ENCODE measurements around the gene TET3. TPM values are rescaled to one million over a fixed set of nuclear protein-coding genes. Genes with fewer than 3 reads are reported as not detected.
A peak's percentile ranks its signal among the peaks of the same experiment; 100 is the strongest.

The TET3 gene
- total and polyA plus RNA-seq, 9 of the 15 experiments (the other 6 are each of a cell fraction or from before 2014, with no cell fraction given) = 0.35 to 16.3 (median 5.5) TPM

- TF ChIP-seq ATF7 (IDR thresholded peaks at IDR 0.05) (0 out of 2 replicates have a peak, but pooled peaks have one; percentile 23), EGR1 (conservative IDR thresholded peaks at IDR 0.05) (peak; percentile 64), RAD21 (CRISPR knock-in tag; conservative IDR thresholded peaks at IDR 0.05 in 1 of 2, IDR thresholded peaks at IDR 0.05 in 1 of 2) (no peak), TCF7 (IDR thresholded peaks at IDR 0.05; ENCODE audit: borderline replicate concordance) (no peak), POLR2AphosphoS5 (IDR thresholded peaks at IDR 0.05; ENCODE audit: control insufficient read depth, insufficient read depth, low read depth, low read length) (peak; percentile 90), OTX1 (CRISPR knock-in tag; IDR thresholded peaks at IDR 0.05) (no peak), ZNF23 (CRISPR knock-in tag; IDR thresholded peaks at IDR 0.05) (no peak), MNT (conservative IDR thresholded peaks at IDR 0.05) (peak in 1 of 2 experiments; percentile 29; a peak in 1 of 4 replicates), EHMT2 (IDR thresholded peaks at IDR 0.05) (peak; percentile 81; the same call in 1 of the 2 replicates), TFAM (CRISPR knock-in tag; conservative IDR thresholded peaks at IDR 0.05) (no peak), HMBOX1 (IDR thresholded peaks at IDR 0.05) (no peak), SUPT5H (IDR thresholded peaks at IDR 0.05) (no peak), NR2C1 (IDR thresholded peaks at IDR 0.05) (peak; percentile 73), NR2C1 (tag; IDR thresholded peaks at IDR 0.05) (no peak; the same call in 1 of the 2 replicates), HBP1 (CRISPR knock-in tag; IDR thresholded peaks at IDR 0.05) (no peak), USF1 (CRISPR knock-in tag; IDR thresholded peaks at IDR 0.05) (no peak), EWSR1 (IDR thresholded peaks at IDR 0.05; ENCODE audit: borderline replicate concordance, low read depth, partially characterized antibody) (no peak), SMAD4 (CRISPR knock-in tag; conservative IDR thresholded peaks at IDR 0.05) (peak; percentile 57), HSF4 (CRISPR knock-in tag; IDR thresholded peaks at IDR 0.05; ENCODE audit: borderline replicate concordance) (no peak), PML (IDR thresholded peaks at IDR 0.05; ENCODE audit: low read length) (peak; percentile 60; the same call in 1 of the 2 replicates), ARID3A (IDR thresholded peaks at IDR 0.05; ENCODE audit: borderline replicate concordance, low read depth, low read length) (no peak)
These were observed 13.7 kb upstream of the TET3 start (continued) for GRCh38 chr2:73970850-73971471.

Measured in K562 (cell line).